Measurements from ENCODE around the gene PGLYRP3. TPM values are rescaled to one million over a fixed set of nuclear protein-coding genes. Genes with fewer than 3 reads are reported as not detected.

Gene PGLYRP3
- total and polyA plus RNA-seq, 2 of the 13 experiments (the other 11 are each of a cell fraction or from before 2014, with no cell fraction given), result not detected

GRCh38 chr1:153271711-153272110 is 41.0 kb downstream of the PGLYRP3 start:
- TF ChIP-seq ARNT2 (CRISPR knock-in tag; IDR thresholded peaks at IDR 0.05; ENCODE audit: low read depth) (no peak), ZNF704 (CRISPR knock-in tag; IDR thresholded peaks at IDR 0.05; ENCODE audit: borderline replicate concordance) (no peak), CHCHD3 (CRISPR knock-in tag; IDR thresholded peaks at IDR 0.05) (no peak), ZNF703 (CRISPR knock-in tag; IDR thresholded peaks at IDR 0.05; ENCODE audit: borderline replicate concordance) (no peak), DNMT3B (CRISPR knock-in tag; conservative IDR thresholded peaks at IDR 0.05) (no peak), ZNF558 (CRISPR knock-in tag; IDR thresholded peaks at IDR 0.05; ENCODE audit: borderline replicate concordance) (no peak), CHD2 (IDR thresholded peaks at IDR 0.05; ENCODE audit: low read depth, low read length) (no peak), EEA1 (CRISPR knock-in tag; IDR thresholded peaks at IDR 0.05; ENCODE audit: borderline replicate concordance) (no peak), THAP8 (CRISPR knock-in tag; IDR thresholded peaks at IDR 0.05; ENCODE audit: borderline replicate concordance) (no peak)
- Histone ChIP-seq H4K20me1 (ENCODE audit: insufficient read depth, low read length) (no peaks in the 10 kb centered on the region), H3K27ac (ENCODE audit: extremely low read length, insufficient read depth, low read length) (no peak overlapping the region), H3K9me3 (ENCODE audit: low read length) (no peaks in the 10 kb centered on the region), H2AFZ (ENCODE audit: low read length) (no peak overlapping the region), H3K79me2 (ENCODE audit: insufficient read depth, low read length) (no peaks in the 10 kb centered on the region), H3K36me3 (replicated peaks in 1 of 2; ENCODE audit: control insufficient read depth in 1 of 2, insufficient read depth in 2 of 2, low read length in 2 of 2) (no peaks in the 10 kb centered on the region), H3K9ac (ENCODE audit: insufficient read depth, low read depth, low read length) (no peak overlapping the region), H3K4me1 (ENCODE audit: insufficient read depth, low read length) (no peaks in the 10 kb centered on the region), H3K27me3 (ENCODE audit: control insufficient read depth in 1 of 2, insufficient read depth in 2 of 2, low read length in 2 of 2) (peaks cover 0 to 3% of the 10 kb centered on the region in 2 experiments; a peak in 1 of 5 replicates), H3K4me2 (ENCODE audit: low read depth, low read length) (no peak overlapping the region), H3K4me3 (replicated peaks in 1 of 3; ENCODE audit: insufficient read depth in 1 of 3, low read depth in 2 of 3, low read length in 3 of 3) (no peak overlapping the region)
- intact Hi-C loops (cut with micrococcal nuclease; ENCODE audit: unreplicated experiment) (no loop called here), in situ Hi-C loops (cut with HindIII; ENCODE audit: extremely low pct_ligation_motif_present, low pct_unique_long_range_greater_than_20kb) (no loop called here)
- ATAC-seq, result no peak
- 0% methylated on average over 1 of the region's 1 CpG for WGBS (ENCODE audit: low lambda C conversion rate)
- ChIA-PET CTCF (ENCODE audit: low intra/inter-chr PET ratio, low total read pairs) (no interaction called here), POLR2A (no interaction called here)
- no peak for FAIRE-seq
- DNase-seq (ENCODE audit: low spot score), result no peak
- BruUV-seq (replicated peaks), result no TSS peak
